Measurements from ENCODE around the gene STOML3.

Gene STOML3

DNA sequence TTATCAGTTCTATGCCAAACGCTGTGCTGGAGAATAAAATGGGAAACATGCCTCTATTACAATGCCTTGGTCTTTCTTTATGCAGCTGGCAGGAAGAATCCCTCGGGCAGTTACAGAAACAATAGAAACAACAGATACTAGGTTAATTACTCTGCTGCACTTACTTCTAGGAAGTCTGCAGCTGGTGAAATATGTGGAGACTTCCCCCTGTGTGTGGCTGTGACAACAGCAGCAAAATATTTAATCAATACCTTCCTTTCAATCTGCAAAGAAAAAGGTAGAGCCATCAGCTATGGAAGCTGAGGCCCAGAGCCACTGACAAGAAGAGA lies 9.9 kb downstream of the STOML3 start:
- no peak for DNase-seq (ENCODE audit: low read depth)

- peak; percentile 20 for DNase-seq (ENCODE audit: low read depth)
Measured at GRCh38 chr13:38979891-38980749, 10.5 kb downstream of the STOML3 start.

DNA sequence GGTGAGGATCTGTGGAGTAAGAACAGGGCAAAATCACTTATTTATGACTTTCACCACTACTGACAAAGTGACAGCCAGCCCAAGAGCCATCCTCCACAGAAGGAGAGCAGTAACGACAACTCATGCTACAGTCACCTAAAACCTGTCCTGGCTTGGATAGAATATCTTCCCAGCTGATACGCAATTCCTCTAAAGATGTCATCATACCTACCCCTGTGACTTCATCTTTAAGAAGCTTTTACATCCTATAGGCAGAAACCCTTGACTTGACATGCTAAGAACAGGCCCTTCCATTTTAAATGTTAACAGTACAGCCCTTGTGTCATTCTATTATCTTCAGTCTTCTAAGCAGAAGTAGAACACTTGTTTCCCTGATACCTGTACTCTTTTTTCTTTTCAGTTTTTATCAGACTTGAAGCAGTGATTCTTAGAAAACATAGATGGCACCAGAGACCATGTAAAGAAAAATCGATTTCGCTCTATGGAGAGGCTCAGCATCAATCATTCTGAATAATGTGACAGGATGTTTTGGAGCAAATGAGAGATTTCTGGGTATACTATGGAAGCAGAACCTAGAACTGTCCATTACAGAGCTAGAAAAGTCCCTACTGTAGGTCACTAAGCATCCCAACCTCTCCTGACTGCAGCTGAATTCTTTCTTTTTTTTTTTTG lies 20.1 kb downstream of the STOML3 start:
- no peak for DNase-seq (ENCODE audit: low read depth)

DNA sequence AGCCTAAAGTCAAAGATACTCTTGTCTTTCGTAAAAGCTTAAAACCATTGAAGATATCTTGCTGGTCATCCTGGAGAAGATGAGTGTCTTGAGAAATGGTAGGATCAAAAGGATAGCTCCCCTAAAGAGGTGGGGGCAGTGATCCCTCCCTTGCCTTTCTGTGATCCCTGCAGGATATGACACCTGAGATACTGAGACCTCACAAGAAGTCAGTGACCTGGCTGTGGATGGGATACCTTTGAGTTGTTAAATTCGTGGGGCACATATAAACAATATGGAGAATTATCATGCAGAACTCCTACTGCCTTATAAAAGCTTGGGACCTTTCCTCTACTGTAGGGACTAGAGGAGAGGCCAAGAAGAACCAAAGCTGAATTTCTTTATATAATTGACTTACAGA lies 21.4 kb downstream of the STOML3 start:
- no peak for DNase-seq (ENCODE audit: low read depth)

DNA sequence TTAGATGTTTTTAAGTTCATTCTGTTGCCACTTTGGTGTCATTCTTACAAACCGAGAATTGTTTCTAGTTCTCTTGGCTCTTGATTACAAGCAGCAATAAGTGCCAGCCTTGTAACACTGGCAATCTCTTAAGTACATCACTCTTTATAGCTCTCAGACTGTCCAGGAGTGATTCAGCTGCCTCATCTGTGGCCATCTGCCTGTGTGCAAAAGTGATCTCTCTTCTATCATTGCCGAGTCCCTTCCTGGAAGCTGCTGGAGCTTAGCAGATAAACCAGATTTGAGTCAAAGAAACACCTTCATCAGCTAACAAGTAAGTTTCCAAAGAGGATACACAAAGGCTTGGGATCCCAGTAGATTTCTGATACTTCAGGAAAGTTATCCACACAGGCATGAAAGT lies 23.2 kb downstream of the STOML3 start:
- no peak for DNase-seq (ENCODE audit: low read depth)

DNA sequence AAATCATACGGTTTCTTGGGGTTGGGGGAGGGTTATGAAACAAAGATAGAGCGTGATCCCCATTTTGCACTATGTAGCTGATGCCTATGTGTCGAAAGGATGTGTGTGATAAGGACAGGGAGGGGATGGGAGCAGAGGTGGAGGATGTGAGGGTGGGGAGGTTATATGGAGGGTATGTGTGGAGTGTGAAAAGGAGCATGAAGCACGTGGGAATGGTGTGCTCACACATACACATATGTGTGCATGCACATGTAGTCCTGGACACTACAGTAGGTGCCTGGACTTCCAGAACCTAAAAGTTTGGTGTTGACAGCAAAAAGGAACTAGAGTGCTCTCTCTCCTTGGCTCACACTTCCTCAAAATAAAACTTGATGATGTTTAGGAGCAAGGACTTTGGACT lies 25.4 kb downstream of the STOML3 start:
- no peak for DNase-seq (ENCODE audit: low read depth)

- DNase-seq (ENCODE audit: low read depth) = no peak
Measured at GRCh38 chr13:38960175-38960574, 30.5 kb downstream of the STOML3 start.

DNA sequence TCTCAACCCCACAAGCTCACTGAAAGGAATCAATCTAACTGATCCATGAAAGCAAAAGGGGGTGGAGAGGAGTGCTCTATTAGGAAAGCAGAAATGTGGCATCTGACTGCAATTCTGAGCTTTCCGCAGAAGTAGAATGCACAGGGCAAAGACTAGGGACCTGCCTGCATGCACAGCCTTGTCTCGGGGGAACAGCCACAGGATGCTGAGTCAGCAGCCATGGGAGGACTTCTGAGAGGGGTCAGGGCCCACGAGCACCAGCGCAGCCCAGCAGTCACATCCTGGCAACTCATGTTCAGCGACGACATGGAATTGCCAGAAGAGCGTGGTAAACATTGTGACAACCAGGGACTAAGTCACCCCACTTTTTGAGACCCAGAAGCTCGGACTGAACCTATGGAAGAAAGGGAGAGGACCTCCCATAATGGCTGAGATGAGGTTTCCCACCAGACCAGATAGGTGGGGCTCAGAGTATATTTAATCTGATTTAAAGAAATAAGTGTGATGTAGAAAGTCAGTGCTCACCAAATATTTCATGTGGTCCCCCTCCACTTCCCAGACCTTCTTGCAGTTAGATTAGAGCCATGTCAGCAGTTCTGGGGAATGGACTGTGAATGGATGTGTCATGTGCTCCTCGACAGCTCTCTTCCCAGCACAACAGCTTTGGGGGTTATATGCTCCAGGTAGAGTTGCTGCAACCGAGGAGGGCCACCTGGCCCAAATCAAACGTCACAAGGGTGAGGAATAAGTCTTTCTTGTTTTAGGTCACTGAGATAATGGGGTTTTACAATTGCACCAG lies 32.6 kb downstream of the STOML3 start:
- DNase-seq (ENCODE audit: low read depth) = no peak

DNA sequence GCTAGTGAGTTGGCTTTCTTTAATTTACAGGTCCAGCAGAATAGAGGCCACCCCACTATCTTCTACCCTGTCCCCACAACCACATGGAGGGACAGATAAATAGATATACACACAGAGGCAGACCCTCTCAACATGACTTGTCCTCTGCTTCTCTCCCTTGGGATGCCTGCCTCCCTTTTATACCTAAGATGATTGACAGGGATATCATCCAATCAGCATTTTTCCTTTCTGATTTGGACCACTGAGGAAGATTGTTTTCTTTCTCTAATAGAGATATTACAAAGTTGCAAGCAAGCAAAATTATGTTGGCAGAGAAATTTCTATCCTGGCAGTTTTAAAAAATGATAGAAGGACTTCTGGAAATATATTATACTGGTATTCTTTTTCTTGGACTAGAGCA lies 35.8 kb downstream of the STOML3 start:
- no peak for DNase-seq (ENCODE audit: low read depth)

- peak; percentile 22 for DNase-seq (ENCODE audit: low read depth)
Measured at GRCh38 chr13:38954291-38954690, 36.3 kb downstream of the STOML3 start.

DNA sequence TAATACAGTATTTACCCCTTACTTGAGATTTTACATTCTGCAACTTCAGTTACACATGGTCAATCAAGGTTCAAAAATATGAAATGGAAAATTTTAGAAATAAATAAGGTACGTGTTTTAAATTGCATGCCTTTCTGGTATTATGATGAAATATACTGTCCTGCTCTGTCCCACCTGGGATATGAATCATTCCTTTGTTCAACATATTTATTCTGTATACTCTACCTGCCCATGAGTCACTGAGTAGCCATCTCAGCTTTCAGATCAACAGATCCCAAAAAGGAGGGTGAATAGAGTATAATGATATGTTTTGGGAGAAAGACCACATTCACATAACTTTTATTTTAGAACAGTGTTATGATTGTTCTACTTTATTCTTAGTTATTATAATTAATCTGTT lies 37.8 kb downstream of the STOML3 start:
- DNase-seq (ENCODE audit: low read depth) = no peak

DNA sequence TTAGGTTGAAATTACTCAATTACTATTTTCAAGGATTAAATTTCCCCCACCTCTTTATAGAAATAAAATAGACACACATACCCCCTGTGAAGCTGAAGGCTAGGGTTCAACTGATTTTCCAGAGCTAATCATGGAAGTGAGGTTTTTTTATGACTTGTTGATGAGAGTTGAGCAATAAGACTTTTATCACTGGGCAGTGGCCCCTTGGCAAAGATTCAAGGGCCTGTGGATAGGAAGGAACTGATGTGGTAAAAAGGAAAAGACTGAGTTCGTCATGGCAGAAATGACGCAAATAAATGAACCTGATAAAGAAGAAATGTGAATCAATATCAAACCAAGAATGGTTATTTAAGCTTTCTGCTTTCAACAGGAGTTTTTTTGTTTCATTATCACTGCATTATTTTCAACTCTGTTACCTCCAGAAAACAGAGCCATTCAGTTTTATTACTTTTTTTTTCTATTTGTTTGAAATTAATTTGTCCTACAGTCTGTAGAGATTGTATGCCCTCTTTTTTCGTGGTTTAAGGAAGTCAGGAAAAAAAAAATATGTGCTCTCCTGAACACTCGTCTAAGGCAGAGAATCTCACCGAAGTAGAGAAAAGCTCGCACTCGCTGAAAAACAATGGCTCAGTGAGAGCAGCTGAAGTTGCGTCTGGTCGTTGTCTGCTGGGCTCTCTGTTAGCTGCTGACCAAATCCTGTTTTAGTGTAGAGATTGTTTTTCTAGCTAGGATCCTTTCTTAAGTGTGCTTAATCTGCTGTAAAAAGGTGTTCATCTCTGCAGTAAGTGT lies 38.9 kb downstream of the STOML3 start:
- DNase-seq (ENCODE audit: low read depth) = no peak

DNA sequence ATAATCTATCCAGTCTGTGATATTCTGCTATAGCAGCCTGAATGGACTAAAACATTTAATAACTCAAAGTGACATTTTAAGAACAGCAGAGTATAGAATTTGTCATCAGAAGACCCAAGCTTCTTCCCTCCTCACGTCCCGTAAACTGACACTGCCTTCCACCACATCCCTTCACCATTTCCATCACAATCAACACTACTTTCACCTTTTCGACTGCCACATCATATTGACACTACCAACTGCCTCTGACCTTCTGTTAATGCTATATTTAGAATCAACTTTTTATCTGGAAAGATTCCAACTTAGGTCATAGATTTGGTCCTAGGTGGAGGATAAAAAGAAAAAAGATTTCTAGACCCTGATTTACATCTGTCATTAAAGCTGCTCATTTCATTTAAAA lies 39.6 kb downstream of the STOML3 start:
- DNase-seq (ENCODE audit: low read depth) = no peak

GRCh38 chr13:38947054-38947453 lies 43.6 kb downstream of the STOML3 start:
- no peak for DNase-seq (ENCODE audit: low read depth)

- DNase-seq (ENCODE audit: low read depth) = no peak
Measured at GRCh38 chr13:38944219-38944618, 46.4 kb downstream of the STOML3 start.

GRCh38 chr13:38943231-38943630 lies 47.4 kb downstream of the STOML3 start:
- no peak for DNase-seq (ENCODE audit: low read depth)

DNA sequence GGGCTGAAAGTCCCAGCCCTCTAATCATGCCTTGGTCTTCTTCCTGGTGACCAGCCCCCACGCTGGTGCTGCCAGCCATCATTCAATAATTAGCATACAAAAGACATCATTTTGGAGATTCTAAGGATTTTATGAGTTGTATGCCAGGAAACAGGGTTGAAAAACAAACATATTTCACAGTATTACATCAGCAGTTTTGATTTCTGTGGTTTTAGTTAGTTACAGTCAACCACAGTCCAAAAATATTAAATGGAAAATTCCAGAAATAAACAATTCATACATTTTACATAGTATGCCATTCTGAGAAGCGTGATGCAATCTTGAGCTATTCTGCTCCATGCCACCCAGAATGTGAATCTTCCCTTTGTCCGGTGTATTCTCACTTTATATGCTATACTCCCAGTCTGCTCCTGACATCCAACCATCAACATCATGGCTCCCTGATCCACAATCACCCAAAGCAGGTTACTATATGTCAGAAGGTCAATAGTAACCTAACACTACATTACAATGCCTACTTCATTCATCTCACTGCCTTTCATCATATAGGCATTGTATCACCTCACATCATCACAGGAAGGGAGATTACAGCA lies 49.2 kb downstream of the STOML3 start:
- peak; percentile 3 for DNase-seq (ENCODE audit: low read depth)

- no peak for DNase-seq (ENCODE audit: low read depth)
Measured at GRCh38 chr13:38933786-38934185, 56.8 kb downstream of the STOML3 start.

- no peak for DNase-seq (ENCODE audit: low read depth)
Measured at GRCh38 chr13:38922170-38922569, 68.5 kb downstream of the STOML3 start.

DNA sequence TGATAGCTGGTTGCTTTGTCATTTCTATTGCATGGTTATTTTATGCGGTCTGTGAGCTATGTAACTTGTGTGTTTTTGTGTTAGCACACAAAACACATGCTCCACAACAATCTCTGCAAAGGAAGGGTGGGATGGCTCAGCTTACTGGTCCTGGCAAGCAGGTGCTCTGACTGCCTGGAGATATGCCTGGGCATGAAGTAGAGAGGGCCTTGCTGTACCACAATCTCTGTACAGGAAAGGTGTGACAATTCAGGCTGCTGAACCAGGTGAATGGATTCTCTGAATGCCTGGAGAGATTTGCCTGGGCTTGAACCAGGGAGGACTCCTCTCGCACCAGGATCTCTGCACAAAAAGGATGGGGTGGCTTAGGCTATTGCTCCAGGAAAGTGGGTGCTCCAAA lies 69.5 kb downstream of the STOML3 start:
- no peak for DNase-seq (ENCODE audit: low read depth)
